HepG2 (cell line): Measurements from ENCODE around the gene TTBK1. TPM values are rescaled to one million over a fixed set of nuclear protein-coding genes. Genes with fewer than 3 reads are reported as not detected.
A peak's percentile ranks its signal among the peaks of the same experiment; 100 is the strongest.

ENCODE experiments used
- ATF6 ChIP-seq: sonication (generic); formaldehyde crosslinking; conservative IDR thresholded peaks from 2 replicates; pipeline ENCODE4 v1.4.0; 2020; ENCODE audit warnings: missing genetic modification reagents
- CREB3 ChIP-seq: sonication (generic); formaldehyde crosslinking; IDR thresholded peaks from 2 replicates; pipeline ENCODE4 v1.5.0; 2020; ENCODE audit warnings: missing genetic modification reagents
- CREM ChIP-seq, 2 experiments: sonication (generic) in 1 of 2; formaldehyde crosslinking in 1 of 2; IDR thresholded peaks; 2 replicates each; pipeline versions ENCODE4 v1.4.0 to v1.6.1; 2016 to 2020; ENCODE audit warnings: antibody characterized with exemption in 1 of 2, mild to moderate bottlenecking in 1 of 2, missing genetic modification reagents in 1 of 2
- HOXA3 ChIP-seq: sonication (generic); formaldehyde crosslinking; IDR thresholded peaks from 2 replicates; pipeline ENCODE4 v1.5.0; 2020; ENCODE audit warnings: missing genetic modification reagents
- JUNB ChIP-seq: sonication (generic); formaldehyde crosslinking; IDR thresholded peaks from 2 replicates; pipeline ENCODE4 v1.8.0; 2022; ENCODE audit warnings: missing genetic modification reagents, mild to moderate bottlenecking, borderline replicate concordance
- KMT2B ChIP-seq: IDR thresholded peaks from 2 replicates; pipeline ENCODE4 v1.6.1; 2016; ENCODE audit warnings: missing genetic modification reagents, missing compliant biosample characterization
- NR2C2 ChIP-seq: sonication (generic); formaldehyde crosslinking; IDR thresholded peaks from 2 replicates; pipeline ENCODE4 v1.4.0; 2020; ENCODE audit warnings: missing genetic modification reagents, mild to moderate bottlenecking, moderate library complexity, borderline replicate concordance
- SMARCC2 ChIP-seq: fragments of 450-650 bp; IDR thresholded peaks from 2 replicates; pipeline ENCODE4 v1.6.1; 2017; ENCODE audit warnings: antibody characterized with exemption, mild to moderate bottlenecking
- STAT6 ChIP-seq: sonication (generic); formaldehyde crosslinking; IDR thresholded peaks from 2 replicates; pipeline ENCODE4 v1.4.0; 2020; ENCODE audit warnings: missing genetic modification reagents, mild to moderate bottlenecking, borderline replicate concordance
- TBP ChIP-seq: sonication (generic); formaldehyde crosslinking; IDR thresholded peaks from 2 replicates; pipeline ENCODE4 v1.5.0; 2020; ENCODE audit warnings: missing genetic modification reagents
- ZBTB38 ChIP-seq: sonication (generic); formaldehyde crosslinking; IDR thresholded peaks from 2 replicates; pipeline ENCODE4 v1.5.1; 2020; ENCODE audit warnings: mild to moderate bottlenecking, missing genetic modification reagents
- ZFP91 ChIP-seq: sonication (generic); formaldehyde crosslinking; IDR thresholded peaks from 2 replicates; pipeline ENCODE4 v1.9.0; 2022; ENCODE audit warnings: missing genetic modification reagents, mild to moderate bottlenecking, borderline replicate concordance
- ZNF414 ChIP-seq: sonication (generic); formaldehyde crosslinking; IDR thresholded peaks from 2 replicates; pipeline ENCODE4 v1.5.0; 2020; ENCODE audit warnings: missing genetic modification reagents
- ZNF616 ChIP-seq: sonication (generic); formaldehyde crosslinking; IDR thresholded peaks from 2 replicates; pipeline ENCODE4 v1.5.0; 2020; ENCODE audit warnings: low read depth, mild to moderate bottlenecking, missing genetic modification reagents
- ZSCAN30 ChIP-seq: sonication (generic); formaldehyde crosslinking; IDR thresholded peaks from 2 replicates; pipeline ENCODE4 v1.5.0; 2020; ENCODE audit warnings: mild to moderate bottlenecking, missing genetic modification reagents
- polyA plus RNA-seq, 8 experiments: library from polyadenylated mRNA; depleted of rRNA in 3 of 8; stranded (reverse) in 7 of 8; unstranded in 1 of 8; fragments of >200 nt; fragmentation: Illumina TruSeq in 4 of 8; extraction: Trizol in 4 of 8; gene quantifications; 2 replicates each; pipeline versions ENCODE4 v1.2.1 to v1.2.3, GENCODE V29; 2011 to 2016; ENCODE audit warnings: low read depth in 4 of 8, missing spikeins in 1 of 8, mixed read lengths in 1 of 8; ENCODE audit not compliant: insufficient read depth in 1 of 8
- total RNA-seq, 5 experiments: library from RNA; depleted of rRNA; stranded (reverse); fragments of >200 nt; fragmentation: Illumina TruSeq; extraction: Trizol; gene quantifications; 2 replicates each; pipeline ENCODE4 v1.2.3, GENCODE V29; 2016; ENCODE audit warnings: low read depth in 1 of 5

Gene TTBK1
- total and polyA plus RNA-seq, 2 of the 13 experiments (the other 11 are each of a cell fraction or from before 2014, with no cell fraction given) = 0.24 to 0.33 TPM

- no peak for TF ChIP-seq CREB3 (CRISPR knock-in tag)
- TF ChIP-seq ZBTB38 (CRISPR knock-in tag) = peak; percentile 71
- no peak for TF ChIP-seq ATF6 (CRISPR knock-in tag)
- TF ChIP-seq CREM (IDR thresholded peaks at IDR 0.05) = no peak
- no peak for TF ChIP-seq CREM (CRISPR knock-in tag; IDR thresholded peaks at IDR 0.05)
- TF ChIP-seq ZFP91 (CRISPR knock-in tag) = peak; percentile 67
- TF ChIP-seq KMT2B (CRISPR knock-in tag) = 0 out of 2 replicates have a peak, but pooled peaks have one; percentile 66
- no peak for TF ChIP-seq TBP (CRISPR knock-in tag)
- TF ChIP-seq HOXA3 = no peak; the same call in 1 of the 2 replicates
- TF ChIP-seq NR2C2 = peak; percentile 59
- TF ChIP-seq SMARCC2 = no peak
- TF ChIP-seq ZNF414 (CRISPR knock-in tag) = 0 out of 2 replicates have a peak, but pooled peaks have one; percentile 6
- TF ChIP-seq ZNF616 = no peak
- no peak for TF ChIP-seq STAT6
- no peak for TF ChIP-seq ZSCAN30 (CRISPR knock-in tag)
- no peak for TF ChIP-seq JUNB (CRISPR knock-in tag)
Measured at GRCh38 chr6:43263314-43264178, 20.3 kb downstream of the TTBK1 start (continued).
